Measurements from ENCODE around the gene CNIH4.
"Not testable (repeated sequence)": the region's sequence is repeated elsewhere in the genome, so short reads cannot be mapped to it uniquely, and the experiment has no call there.

- not testable (repeated sequence) for TF ChIP-seq CTCF, POLR2A (IDR thresholded peaks at IDR 0.05)
Measured at GRCh38 chr1:224352436-224353085, 4.1 kb upstream of the CNIH4 start.
